SK-MEL-5 (cell line): Measurements from ENCODE around the gene ADISSP. TPM values are rescaled to one million over a fixed set of nuclear protein-coding genes. Genes with fewer than 3 reads are reported as not detected.
A peak's percentile ranks its signal among the peaks of the same experiment; 100 is the strongest.
"Not testable (repeated sequence)": the region's sequence is repeated elsewhere in the genome, so short reads cannot be mapped to it uniquely, and the experiment has no call there.

Source experiments
- DNase-seq: peaks from one replicate; pipeline ENCODE4 v3.0.0-alpha.2; 2016; ENCODE audit warnings: low read depth, low spot score
- in situ Hi-C: cut with HindIII; loops from 2 replicates; pipeline ENCODE4 v1.10.0; 2016; ENCODE audit warnings: low sequenced_read_pairs, high pct_unique_total_duplicates, low pct_unique_long_range_greater_than_20kb
- total RNA-seq: library from RNA; depleted of rRNA; stranded (reverse); fragments of >200 nt; shearing (Covaris generic); gene quantifications from 2 replicates; pipeline ENCODE4 v1.2.3, GENCODE V29; 2014

Gene ADISSP
- total RNA-seq, 1 experiment from 2014 or later: 69.7 TPM

DNA sequence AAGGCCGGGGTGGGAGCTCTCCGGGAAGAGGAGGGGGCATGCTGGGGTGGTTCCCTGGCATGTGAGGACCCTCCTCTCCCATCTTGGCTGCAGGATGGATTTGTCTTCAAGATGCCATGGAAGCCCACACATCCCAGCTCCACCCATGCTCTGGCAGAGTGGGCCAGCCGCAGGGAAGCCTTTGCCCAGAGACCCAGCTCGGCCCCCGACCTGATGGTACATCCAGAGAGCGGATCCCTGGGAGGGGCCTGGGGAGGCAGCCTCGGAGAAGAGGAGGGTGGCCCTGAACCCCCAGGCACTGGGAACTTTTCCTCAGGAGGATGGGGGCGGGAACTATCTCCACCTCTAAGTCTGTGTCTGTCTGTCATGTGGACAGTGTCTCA is 33.3 kb upstream of the ADISSP start:
- in situ Hi-C loops: no loop called here
- no peak for DNase-seq

- in situ Hi-C loops: no loop called here
- no peak for DNase-seq
Measured at GRCh38 chr20:3800256-3800877, 32.8 kb upstream of the ADISSP start.

GRCh38 chr20:3798908-3799248 is 31.3 kb upstream of the ADISSP start:
- DNase-seq: no peak
- in situ Hi-C loops: no loop called here

- no peak for DNase-seq
- in situ Hi-C loops: no loop called here
Measured at GRCh38 chr20:3798373-3798768, 30.8 kb upstream of the ADISSP start.

GRCh38 chr20:3797592-3798372 is 30.2 kb upstream of the ADISSP start:
- in situ Hi-C loops: no loop called here
- no peak for DNase-seq

- no peak for DNase-seq
- in situ Hi-C loops: no loop called here
Measured at GRCh38 chr20:3797226-3797545, 29.6 kb upstream of the ADISSP start.

GRCh38 chr20:3796477-3797225 is 29.1 kb upstream of the ADISSP start:
- in situ Hi-C loops: no loop called here
- no peak for DNase-seq

DNA sequence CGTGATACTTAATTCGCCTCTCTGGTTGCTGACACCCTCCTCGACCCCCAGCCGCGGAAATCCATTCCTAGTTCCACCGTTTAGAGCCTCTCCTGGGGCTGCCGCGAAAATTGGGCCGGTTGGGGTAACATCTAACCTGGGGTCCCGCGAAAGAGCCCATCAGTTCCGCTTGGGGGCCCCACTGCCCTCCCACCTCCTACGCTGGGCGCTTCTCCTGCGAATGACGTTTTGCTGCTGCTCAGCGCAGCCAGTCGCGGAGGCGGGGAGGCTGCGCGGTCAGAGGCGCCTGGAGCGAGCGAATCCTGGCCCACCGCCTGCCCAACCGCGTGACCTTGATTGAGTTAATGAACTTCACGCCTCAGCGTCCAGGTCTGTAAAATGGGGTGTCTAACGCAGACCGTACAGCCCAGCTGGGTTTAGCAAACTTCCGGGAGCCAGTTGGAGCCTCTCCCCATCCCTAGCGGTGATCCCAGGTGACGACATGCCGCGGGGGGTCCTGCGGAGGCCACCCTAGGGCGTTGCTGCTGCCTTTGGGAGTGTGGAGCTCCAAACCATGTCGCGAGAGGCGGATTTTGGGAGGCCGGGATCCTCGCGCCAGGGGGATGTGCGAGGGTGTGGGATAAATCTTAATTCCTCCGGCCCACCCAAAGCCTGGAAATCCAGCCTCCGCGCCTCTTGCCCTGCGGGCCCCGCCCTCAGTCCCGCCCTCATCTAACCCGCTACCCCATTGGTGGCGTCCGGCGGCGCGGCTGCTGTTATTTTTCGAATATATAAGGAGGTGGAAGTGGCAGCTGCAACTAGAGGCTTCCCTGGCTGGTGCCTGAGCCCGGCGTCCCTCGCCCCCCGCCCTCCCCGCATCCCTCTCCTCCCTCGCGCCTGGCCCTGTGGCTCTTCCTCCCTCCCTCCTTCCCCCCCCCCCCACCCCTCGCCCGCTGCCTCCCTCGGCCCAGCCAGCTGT is 28.2 kb upstream of the ADISSP start, which contains the start of gene CDC25B:
TSS of gene CDC25B (plus strand) at position 800 of the 958 bp plus-strand sequence. CDS start 222 bp downstream, outside the sequence.
- in situ Hi-C loops: no loop called here
- DNase-seq: peak; percentile 95

GRCh38 chr20:3794701-3795420 is 27.3 kb upstream of the ADISSP start:
- DNase-seq: no peak

DNA sequence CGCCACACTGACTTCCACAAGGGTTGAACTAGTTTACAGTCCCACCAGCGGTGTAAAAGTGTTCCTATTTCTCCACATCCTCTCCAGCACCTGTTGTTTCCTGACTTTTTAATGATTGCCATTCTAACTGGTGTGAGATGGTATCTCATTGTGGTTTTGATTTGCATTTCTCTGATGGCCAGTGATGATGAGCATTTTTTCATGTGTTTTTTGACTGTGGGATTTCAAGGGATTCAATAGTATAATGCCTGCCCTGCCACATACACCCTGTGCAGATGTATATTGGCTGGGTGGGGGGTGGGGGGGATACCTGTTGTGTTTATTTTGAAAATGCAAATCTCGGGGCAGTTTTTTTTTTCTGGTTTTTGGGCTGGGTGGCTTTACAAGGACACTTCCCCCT is 26.6 kb upstream of the ADISSP start:
- in situ Hi-C loops, DNase-seq: not testable (repeated sequence)

More at GRCh38 chr20:3794701-3795420, 27.3 kb upstream of the ADISSP start:
- in situ Hi-C loops: no loop called here

GRCh38 chr20:3789201-3789600 is 21.6 kb upstream of the ADISSP start:
- in situ Hi-C loops, DNase-seq: not testable (repeated sequence)

DNA sequence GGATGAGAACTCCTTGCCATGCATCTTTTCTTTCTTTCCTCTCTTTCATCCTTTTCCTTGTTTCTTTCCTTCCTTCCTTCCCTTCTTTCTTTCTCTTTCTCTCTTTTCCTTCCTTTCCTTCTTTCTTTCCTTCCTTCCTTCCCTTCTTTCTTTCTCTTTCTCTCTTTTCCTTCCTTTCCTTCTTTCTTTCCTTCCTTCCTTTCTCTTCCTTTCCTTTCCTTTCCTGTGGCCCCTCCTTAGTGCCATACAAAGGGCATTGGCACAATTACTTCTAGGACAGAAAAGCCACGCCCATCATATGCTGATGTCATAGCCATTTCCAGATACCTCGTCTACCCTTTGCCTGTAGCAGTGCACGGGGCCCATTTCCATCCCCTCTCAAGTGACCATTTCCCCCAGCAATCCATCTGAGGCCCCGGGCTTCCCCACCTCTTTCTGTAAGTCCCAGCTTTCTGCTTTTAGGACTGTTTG is 21.2 kb upstream of the ADISSP start:
- in situ Hi-C loops: no loop called here
- DNase-seq: peak; percentile 78

DNA sequence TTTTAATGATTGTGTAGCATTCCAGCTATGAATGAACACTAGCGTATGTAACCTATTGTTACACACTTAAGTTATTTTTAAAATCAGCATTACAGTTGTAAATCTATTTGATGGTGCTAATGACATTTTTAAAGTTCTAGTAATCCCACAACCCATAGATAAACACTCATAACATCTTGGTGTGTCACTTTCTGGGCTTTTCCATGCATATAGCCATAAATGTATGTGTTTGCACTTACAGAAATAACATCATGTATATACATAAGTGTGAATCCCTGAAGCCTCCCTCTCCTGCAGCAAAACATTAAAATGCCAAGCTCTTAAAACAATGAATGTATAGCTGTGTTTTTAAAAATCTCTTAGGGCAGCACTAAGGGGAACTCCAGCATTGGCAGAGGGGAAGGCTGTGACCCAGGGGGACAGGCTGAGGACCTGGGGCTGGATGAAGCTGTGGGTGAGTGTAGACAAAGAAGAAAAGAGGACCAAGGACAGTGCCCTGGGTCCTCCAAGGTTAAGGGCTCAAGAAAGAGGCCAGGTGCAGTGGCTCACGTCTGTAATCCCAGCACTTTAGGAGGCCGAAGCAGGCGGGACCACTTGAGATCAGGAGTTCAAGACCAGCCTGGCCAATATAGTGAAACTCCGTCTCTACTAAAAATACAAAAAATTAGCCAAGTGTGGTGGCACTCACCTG is 19.9 kb upstream of the ADISSP start:
- in situ Hi-C loops: no loop called here
- no peak for DNase-seq

- peak; percentile 84 for DNase-seq
- in situ Hi-C loops: no loop called here
Measured at GRCh38 chr20:3786665-3787323, 19.2 kb upstream of the ADISSP start, which contains the start of gene CENPB. Gene CENPB (minus strand): TSS chr20:3786740. CDS start chr20:3786483, 257 bp downstream.

- in situ Hi-C loops: no loop called here
- no peak for DNase-seq
Measured at GRCh38 chr20:3786126-3786484, 18.6 kb upstream of the ADISSP start.
